ENCODE data around the gene SEMA4A. TPM values are rescaled to one million over a fixed set of nuclear protein-coding genes. Genes with fewer than 3 reads are reported as not detected.

SEMA4A gene
- polyA plus RNA-seq, 1 of the 3 experiments (the other 2 are of a cell fraction): 1.3 TPM

GRCh38 chr1:156104861-156105832 is 48.2 kb upstream of the SEMA4A start:
- no peaks in the 10 kb centered on the region for H3K36me3 ChIP-seq (replicated peaks in 1 of 2; ENCODE audit: control insufficient read depth in 1 of 2, insufficient read depth in 2 of 2, low read length in 1 of 2)
- peaks cover 58 to 61% of the 10 kb centered on the region in 2 experiments for H3K4me1 ChIP-seq (ENCODE audit: control insufficient read depth in 1 of 2, insufficient read depth in 2 of 2, low read depth in 1 of 2, low read length in 1 of 2)
- DNase-seq: no peak
- no peaks in the 10 kb centered on the region for H3K27me3 ChIP-seq (ENCODE audit: insufficient read depth)
- peak overlapping the region; percentile 89 for H3K9ac ChIP-seq
- H3K79me2 ChIP-seq (ENCODE audit: insufficient read depth): peaks cover 40% of the 10 kb centered on the region
- peak overlapping the region; percentile 68 for H3K4me2 ChIP-seq
- no peak overlapping the region for H2AFZ ChIP-seq (ENCODE audit: low read depth)
- H4K20me1 ChIP-seq (ENCODE audit: insufficient read depth): no peaks in the 10 kb centered on the region
- H3K9me3 ChIP-seq: no peaks in the 10 kb centered on the region
- peaks cover 52% of the 10 kb centered on the region for H3F3A ChIP-seq (replicated peaks; ENCODE audit: insufficient read depth)
- ChIA-PET POLR2A (interaction anchor here (1.6 to 1.9 kb wide), 2 partner anchors 9 to 19 kb away, joined by 6 to 8 read pairs; partner anchors contain the start of gene LMNA), CTCF (interaction anchor here (1.4 to 29.6 kb wide), 4 partner anchors 9 to 120 kb away, joined by 4 to 1559 read pairs (median 45); partner anchors contain the start of gene LMNA)
- 93% methylated on average over 11 of the region's 11 CpGs for WGBS (ENCODE audit: low lambda C conversion rate)
- peak overlapping the region; percentile 77 to 99 for H3K27ac ChIP-seq (ENCODE audit: low read depth in 2 of 2, low read length in 1 of 2)
- H3K4me3 ChIP-seq (ENCODE audit: low read depth in 2 of 2, low read length in 1 of 2): no peak overlapping the region
- no peaks in the 10 kb centered on the region for H3K9me2 ChIP-seq
- TF ChIP-seq SMC3 (IDR thresholded peaks at IDR 0.05; ENCODE audit: low read depth, low read length) (no peak), TCF12 (IDR thresholded peaks at IDR 0.05) (no peak), ELF1 (IDR thresholded peaks at IDR 0.05) (no peak), EP300 (IDR thresholded peaks at IDR 0.05; ENCODE audit: borderline replicate concordance in 1 of 2, low read depth in 1 of 2, low read length in 1 of 2) (no peak)

- Histone ChIP-seq H3K4me2 (peak overlapping the region; percentile 51; the same call in 1 of the 2 replicates), H3K36me3 (replicated peaks in 1 of 2; ENCODE audit: control insufficient read depth in 1 of 2, insufficient read depth in 2 of 2, low read length in 1 of 2) (no peaks in the 10 kb centered on the region), H3K9me2 (no peaks in the 10 kb centered on the region), H4K20me1 (ENCODE audit: insufficient read depth) (no peaks in the 10 kb centered on the region), H3K4me1 (ENCODE audit: control insufficient read depth in 1 of 2, insufficient read depth in 2 of 2, low read depth in 1 of 2, low read length in 1 of 2) (peaks cover 46 to 57% of the 10 kb centered on the region in 2 experiments), H2AFZ (ENCODE audit: low read depth) (no peak overlapping the region), H3K27ac (ENCODE audit: low read depth in 2 of 2, low read length in 1 of 2) (peak overlapping the region; percentile 77 to 99), H3F3A (replicated peaks; ENCODE audit: insufficient read depth) (peaks cover 47% of the 10 kb centered on the region), H3K27me3 (ENCODE audit: insufficient read depth) (no peaks in the 10 kb centered on the region), H3K79me2 (ENCODE audit: insufficient read depth) (peaks cover 32% of the 10 kb centered on the region), H3K4me3 (ENCODE audit: low read depth in 2 of 2, low read length in 1 of 2) (no peak overlapping the region), H3K9ac (peak overlapping the region; percentile 72), H3K9me3 (no peaks in the 10 kb centered on the region)
- CTCF ChIA-PET: interaction anchor here (0.9 to 29.6 kb wide), 5 partner anchors 11 to 205 kb away, joined by 3 to 1559 read pairs (median 5); partner anchors contain the start of gene LMNA
- POLR2A ChIA-PET: interaction anchor here (0.7 to 1.9 kb wide), 4 partner anchors 9 to 106 kb away, joined by 3 to 6 read pairs (median 4); partner anchors contain the start of gene PMF1
- peak; percentile 48 for DNase-seq
- WGBS (ENCODE audit: low lambda C conversion rate): 52% methylated on average over 9 of the region's 14 CpGs
- peak in 1 of 2 experiments; percentile 30; a peak in 1 of 4 replicates for TF ChIP-seq EP300 (IDR thresholded peaks at IDR 0.05; ENCODE audit: borderline replicate concordance in 1 of 2, low read depth in 1 of 2, low read length in 1 of 2)
- peak; percentile 38; the same call in 1 of the 2 replicates for TF ChIP-seq GATA2 (CRISPR knock-in tag; IDR thresholded peaks at IDR 0.05)
- no peak for TF ChIP-seq GABPA (IDR thresholded peaks at IDR 0.05; ENCODE audit: low read depth)
- no peak for TF ChIP-seq RFX5 (IDR thresholded peaks at IDR 0.05; ENCODE audit: low read length)
- TF ChIP-seq RAD21 (IDR thresholded peaks at IDR 0.05; ENCODE audit: low read length): no peak
- TF ChIP-seq YY1 (IDR thresholded peaks at IDR 0.05; ENCODE audit: low read depth): no peak
- 0 out of 2 replicates have a peak, but pooled peaks have one; percentile 20 for TF ChIP-seq FOXJ3 (CRISPR knock-in tag; IDR thresholded peaks at IDR 0.05)
Measured at GRCh38 chr1:156106624-156107488, 46.5 kb upstream of the SEMA4A start.
